GM23338 (cell line): ENCODE data around the gene LSM14A. TPM values are rescaled to one million over a fixed set of nuclear protein-coding genes. Genes with fewer than 3 reads are reported as not detected.
A peak's percentile ranks its signal among the peaks of the same experiment; 100 is the strongest.

Experiments
- ATAC-seq: fragments of 200-7000 bp; cut with Tn5 transposase; 3 replicates; pipeline ENCODE4 v1.9.1; 2020
- DNase-seq: peaks from one replicate; pipeline ENCODE4 v3.0.0-alpha.2; 2015; ENCODE audit warnings: low spot score
- H2AFZ ChIP-seq: fragments of 200-600 bp; sonication (generic); 2 replicates; pipeline ENCODE4 v1.8.0; 2016; ENCODE audit warnings: antibody characterized with exemption, mild to moderate bottlenecking, moderate library complexity
- H3F3A ChIP-seq: fragments of 200-600 bp; sonication (generic); replicated peaks from 2 replicates; pipeline ENCODE4 v1.8.0; 2017; ENCODE audit warnings: antibody characterized with exemption, mixed run types, low read depth
- H3K27ac ChIP-seq: fragments of 200-600 bp; sonication (generic); 2 replicates; pipeline ENCODE4 v1.6.1; 2016; ENCODE audit warnings: low read depth
- H3K27me3 ChIP-seq: fragments of 200-600 bp; sonication (generic); 2 replicates; pipeline ENCODE4 v1.8.0; 2016; ENCODE audit warnings: mild to moderate bottlenecking, mixed run types, moderate library complexity; ENCODE audit not compliant: insufficient read depth
- H3K36me3 ChIP-seq: fragments of 200-600 bp; sonication (generic); 2 replicates; pipeline ENCODE4 v1.8.0; 2016; ENCODE audit warnings: mild to moderate bottlenecking; ENCODE audit not compliant: insufficient read depth
- H3K4me1 ChIP-seq: fragments of 200-600 bp; sonication (generic); 2 replicates; pipeline ENCODE4 v1.8.0; 2016; ENCODE audit warnings: mild to moderate bottlenecking, moderate library complexity; ENCODE audit not compliant: insufficient read depth
- H3K4me2 ChIP-seq: fragments of 200-600 bp; sonication (generic); 2 replicates; pipeline ENCODE4 v1.7.1; 2017; ENCODE audit warnings: mixed run types
- H3K4me3 ChIP-seq: fragments of 200-600 bp; sonication (generic); 2 replicates; pipeline ENCODE4 v1.6.1; 2016; ENCODE audit warnings: mixed run types
- H3K79me2 ChIP-seq: fragments of 200-600 bp; sonication (generic); replicated peaks from 2 replicates; pipeline ENCODE4 v1.8.0; 2017; ENCODE audit warnings: mild to moderate bottlenecking; ENCODE audit not compliant: insufficient read depth
- H3K9me2 ChIP-seq: fragments of 200-600 bp; sonication (generic); 2 replicates; pipeline ENCODE4 v1.8.0; 2017; ENCODE audit not compliant: insufficient read depth
- H4K20me1 ChIP-seq: fragments of 200-600 bp; sonication (generic); replicated peaks from 2 replicates; pipeline ENCODE4 v1.8.0; 2017; ENCODE audit warnings: mild to moderate bottlenecking; ENCODE audit not compliant: insufficient read depth
- H3K27ac Mint-ChIP-seq: 2 replicates; pipeline ENCODE4 v1.8.0; 2020; ENCODE audit warnings: inconsistent platforms, mild to moderate bottlenecking, moderate library complexity, mixed read lengths
- H3K27me3 Mint-ChIP-seq: 3 replicates; pipeline ENCODE4 v1.8.0; 2022; ENCODE audit warnings: low read depth, mild to moderate bottlenecking, moderate library complexity, mixed read lengths, inconsistent platforms; ENCODE audit not compliant: insufficient read depth, poor library complexity
- H3K36me3 Mint-ChIP-seq: 3 replicates; pipeline ENCODE4 v1.8.0; 2021; ENCODE audit warnings: low read depth, mild to moderate bottlenecking, inconsistent platforms, moderate library complexity, mixed read lengths
- H3K4me1 Mint-ChIP-seq: 3 replicates; pipeline ENCODE4 v1.8.0; 2020; ENCODE audit warnings: mild to moderate bottlenecking, inconsistent platforms, mixed read lengths
- H3K4me3 Mint-ChIP-seq: 3 replicates; pipeline ENCODE4 v1.8.0; 2021; ENCODE audit warnings: moderate library complexity, mild to moderate bottlenecking, inconsistent platforms, mixed read lengths
- H3K9me3 Mint-ChIP-seq: 3 replicates; pipeline ENCODE4 v1.8.0; 2020; ENCODE audit warnings: moderate library complexity, mild to moderate bottlenecking, inconsistent platforms, mixed read lengths
- CREB1 ChIP-seq: fragments of 250-450 bp; sonication (Bioruptor Pico); IDR thresholded peaks from 2 replicates; pipeline ENCODE4 v1.5.0; 2020; ENCODE audit warnings: low read depth, mild to moderate bottlenecking, moderate library complexity
- EZH2 ChIP-seq: fragments of 200-600 bp; sonication (generic); IDR thresholded peaks from one replicate; pipeline ENCODE4 v1.8.0; 2017; ENCODE audit warnings: antibody characterized with exemption, mild to moderate bottlenecking, low read depth; ENCODE audit not compliant: unreplicated experiment
- EZH2phosphoT487 ChIP-seq: fragments of 200-600 bp; sonication (generic); IDR thresholded peaks from one replicate; pipeline ENCODE4 v1.8.1; 2018; ENCODE audit warnings: antibody characterized with exemption; ENCODE audit not compliant: unreplicated experiment
- JUNB ChIP-seq: IDR thresholded peaks from one replicate; pipeline ENCODE4 v1.6.1; 2016; ENCODE audit warnings: antibody characterized with exemption; ENCODE audit not compliant: unreplicated experiment
- NANOG ChIP-seq: IDR thresholded peaks from 2 replicates; pipeline ENCODE4 v1.6.1; 2016; ENCODE audit warnings: antibody characterized with exemption, borderline replicate concordance
- POLR2AphosphoS5 ChIP-seq: IDR thresholded peaks from 2 replicates; pipeline ENCODE4 v1.6.1; 2016; ENCODE audit warnings: antibody characterized with exemption, low read depth
- STAT1 ChIP-seq: IDR thresholded peaks from one replicate; pipeline ENCODE4 v1.6.1; 2016; ENCODE audit warnings: antibody characterized with exemption; ENCODE audit not compliant: unreplicated experiment
- ZNF114 ChIP-seq: fragments of 250-450 bp; sonication (Bioruptor Pico); IDR thresholded peaks from 2 replicates; pipeline ENCODE4 v1.5.0; 2020; ENCODE audit warnings: mild to moderate bottlenecking, moderate library complexity
- ZNF331 ChIP-seq: fragments of 250-450 bp; sonication (Bioruptor Pico); IDR thresholded peaks from 2 replicates; pipeline ENCODE4 v1.5.0; 2020; ENCODE audit warnings: low read depth, mild to moderate bottlenecking, moderate library complexity
- polyA plus RNA-seq: library from polyadenylated mRNA; unstranded; fragments of >200 nt; fragmentation: Nextera tagmentation; extraction: Ambion mirVana; gene quantifications from 2 replicates; pipeline ENCODE4 v1.2.1, GENCODE V29; 2016
- total RNA-seq: library from RNA; depleted of rRNA; stranded (reverse); fragments of >200 nt; shearing (Covaris generic); gene quantifications from 2 replicates; pipeline ENCODE4 v1.2.3, GENCODE V29; 2014
- TF ChIP-seq, protein P1 (sequence below), 2 experiments: fragments of 200-600 bp in 1 of 2; sonication (generic) in 1 of 2; conservative IDR thresholded peaks; 2 replicates each; pipeline versions ENCODE4 v1.5.1 to v1.6.1; 2016 to 2017; ENCODE audit warnings: antibody characterized with exemption in 2 of 2, low read depth in 2 of 2, mild to moderate bottlenecking in 2 of 2, moderate library complexity in 1 of 2
- TF ChIP-seq, protein P2 (sequence below): IDR thresholded peaks from 2 replicates; pipeline ENCODE4 v1.6.1; 2016; ENCODE audit warnings: antibody characterized with exemption
- TF ChIP-seq, protein P3 (sequence below): fragments of 250-450 bp; sonication (Bioruptor Pico); IDR thresholded peaks from 2 replicates; pipeline ENCODE4 v1.5.0; 2020; ENCODE audit warnings: mild to moderate bottlenecking, moderate library complexity
- TF ChIP-seq, protein P4 (sequence below): IDR thresholded peaks from one replicate; pipeline ENCODE4 v1.6.1; 2018; ENCODE audit warnings: antibody characterized with exemption; ENCODE audit not compliant: unreplicated experiment

Gene LSM14A
- total and polyA plus RNA-seq, 2 experiments from 2014 or later: 109 to 166 TPM

DNA sequence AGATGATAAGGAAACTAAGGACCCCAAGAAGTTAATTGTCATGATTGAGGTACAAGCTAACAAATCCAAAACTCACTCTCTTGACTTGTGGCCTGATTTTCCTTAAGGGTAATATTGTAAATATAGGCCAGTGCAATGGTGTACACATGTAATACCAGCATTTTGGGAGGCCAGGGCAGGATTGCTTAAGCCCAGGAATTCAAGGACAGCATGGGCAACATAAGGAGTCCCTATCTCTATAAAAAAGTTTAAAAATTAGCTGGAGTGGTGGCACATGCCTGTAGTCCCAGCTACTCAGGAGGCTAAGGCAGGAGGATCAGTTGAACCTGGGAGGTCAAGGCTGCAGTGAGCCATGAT is 53.3 kb downstream of the LSM14A start:
- Histone ChIP-seq H2AFZ (no peak overlapping the region), H3K27me3 (no peaks in the 10 kb centered on the region), H3K79me2 (no peaks in the 10 kb centered on the region; the same call in none of the 2 replicates), H3K4me3 (no peak overlapping the region), H4K20me1 (no peaks in the 10 kb centered on the region; the same call in 1 of the 2 replicates), H3K4me1 (peaks cover 12% of the 10 kb centered on the region), H3K4me2 (no peak overlapping the region), H3K36me3 (peaks cover 44% of the 10 kb centered on the region), H3K27ac (peak overlapping the region; percentile 78), H3F3A (peaks cover 14% of the 10 kb centered on the region), H3K9me2 (no peaks in the 10 kb centered on the region)
- peak overlapping the region; percentile 95 for H3K27ac Mint-ChIP-seq
- DNase-seq (no peak), ATAC-seq (no peak)
- H3K4me1 Mint-ChIP-seq: peaks cover 31% of the 10 kb centered on the region
- peaks cover 85% of the 10 kb centered on the region for H3K36me3 Mint-ChIP-seq
- TF ChIP-seq STAT1 (no peak), POLR2AphosphoS5 (no peak), CREB1 (CRISPR knock-in tag) (no peak), ZNF331 (CRISPR knock-in tag) (no peak), JUNB (no peak), EZH2phosphoT487 (no peak), ZNF114 (no peak), EZH2 (no peak), NANOG (no peak)
- TF ChIP-seq, protein P1, sequence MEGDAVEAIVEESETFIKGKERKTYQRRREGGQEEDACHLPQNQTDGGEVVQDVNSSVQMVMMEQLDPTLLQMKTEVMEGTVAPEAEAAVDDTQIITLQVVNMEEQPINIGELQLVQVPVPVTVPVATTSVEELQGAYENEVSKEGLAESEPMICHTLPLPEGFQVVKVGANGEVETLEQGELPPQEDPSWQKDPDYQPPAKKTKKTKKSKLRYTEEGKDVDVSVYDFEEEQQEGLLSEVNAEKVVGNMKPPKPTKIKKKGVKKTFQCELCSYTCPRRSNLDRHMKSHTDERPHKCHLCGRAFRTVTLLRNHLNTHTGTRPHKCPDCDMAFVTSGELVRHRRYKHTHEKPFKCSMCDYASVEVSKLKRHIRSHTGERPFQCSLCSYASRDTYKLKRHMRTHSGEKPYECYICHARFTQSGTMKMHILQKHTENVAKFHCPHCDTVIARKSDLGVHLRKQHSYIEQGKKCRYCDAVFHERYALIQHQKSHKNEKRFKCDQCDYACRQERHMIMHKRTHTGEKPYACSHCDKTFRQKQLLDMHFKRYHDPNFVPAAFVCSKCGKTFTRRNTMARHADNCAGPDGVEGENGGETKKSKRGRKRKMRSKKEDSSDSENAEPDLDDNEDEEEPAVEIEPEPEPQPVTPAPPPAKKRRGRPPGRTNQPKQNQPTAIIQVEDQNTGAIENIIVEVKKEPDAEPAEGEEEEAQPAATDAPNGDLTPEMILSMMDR (conservative IDR thresholded peaks at IDR 0.05; ENCODE audit: low read depth in 2 of 2): no peak
- TF ChIP-seq, protein P2, sequence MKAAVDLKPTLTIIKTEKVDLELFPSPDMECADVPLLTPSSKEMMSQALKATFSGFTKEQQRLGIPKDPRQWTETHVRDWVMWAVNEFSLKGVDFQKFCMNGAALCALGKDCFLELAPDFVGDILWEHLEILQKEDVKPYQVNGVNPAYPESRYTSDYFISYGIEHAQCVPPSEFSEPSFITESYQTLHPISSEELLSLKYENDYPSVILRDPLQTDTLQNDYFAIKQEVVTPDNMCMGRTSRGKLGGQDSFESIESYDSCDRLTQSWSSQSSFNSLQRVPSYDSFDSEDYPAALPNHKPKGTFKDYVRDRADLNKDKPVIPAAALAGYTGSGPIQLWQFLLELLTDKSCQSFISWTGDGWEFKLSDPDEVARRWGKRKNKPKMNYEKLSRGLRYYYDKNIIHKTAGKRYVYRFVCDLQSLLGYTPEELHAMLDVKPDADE: no peak
- TF ChIP-seq, protein P3, sequence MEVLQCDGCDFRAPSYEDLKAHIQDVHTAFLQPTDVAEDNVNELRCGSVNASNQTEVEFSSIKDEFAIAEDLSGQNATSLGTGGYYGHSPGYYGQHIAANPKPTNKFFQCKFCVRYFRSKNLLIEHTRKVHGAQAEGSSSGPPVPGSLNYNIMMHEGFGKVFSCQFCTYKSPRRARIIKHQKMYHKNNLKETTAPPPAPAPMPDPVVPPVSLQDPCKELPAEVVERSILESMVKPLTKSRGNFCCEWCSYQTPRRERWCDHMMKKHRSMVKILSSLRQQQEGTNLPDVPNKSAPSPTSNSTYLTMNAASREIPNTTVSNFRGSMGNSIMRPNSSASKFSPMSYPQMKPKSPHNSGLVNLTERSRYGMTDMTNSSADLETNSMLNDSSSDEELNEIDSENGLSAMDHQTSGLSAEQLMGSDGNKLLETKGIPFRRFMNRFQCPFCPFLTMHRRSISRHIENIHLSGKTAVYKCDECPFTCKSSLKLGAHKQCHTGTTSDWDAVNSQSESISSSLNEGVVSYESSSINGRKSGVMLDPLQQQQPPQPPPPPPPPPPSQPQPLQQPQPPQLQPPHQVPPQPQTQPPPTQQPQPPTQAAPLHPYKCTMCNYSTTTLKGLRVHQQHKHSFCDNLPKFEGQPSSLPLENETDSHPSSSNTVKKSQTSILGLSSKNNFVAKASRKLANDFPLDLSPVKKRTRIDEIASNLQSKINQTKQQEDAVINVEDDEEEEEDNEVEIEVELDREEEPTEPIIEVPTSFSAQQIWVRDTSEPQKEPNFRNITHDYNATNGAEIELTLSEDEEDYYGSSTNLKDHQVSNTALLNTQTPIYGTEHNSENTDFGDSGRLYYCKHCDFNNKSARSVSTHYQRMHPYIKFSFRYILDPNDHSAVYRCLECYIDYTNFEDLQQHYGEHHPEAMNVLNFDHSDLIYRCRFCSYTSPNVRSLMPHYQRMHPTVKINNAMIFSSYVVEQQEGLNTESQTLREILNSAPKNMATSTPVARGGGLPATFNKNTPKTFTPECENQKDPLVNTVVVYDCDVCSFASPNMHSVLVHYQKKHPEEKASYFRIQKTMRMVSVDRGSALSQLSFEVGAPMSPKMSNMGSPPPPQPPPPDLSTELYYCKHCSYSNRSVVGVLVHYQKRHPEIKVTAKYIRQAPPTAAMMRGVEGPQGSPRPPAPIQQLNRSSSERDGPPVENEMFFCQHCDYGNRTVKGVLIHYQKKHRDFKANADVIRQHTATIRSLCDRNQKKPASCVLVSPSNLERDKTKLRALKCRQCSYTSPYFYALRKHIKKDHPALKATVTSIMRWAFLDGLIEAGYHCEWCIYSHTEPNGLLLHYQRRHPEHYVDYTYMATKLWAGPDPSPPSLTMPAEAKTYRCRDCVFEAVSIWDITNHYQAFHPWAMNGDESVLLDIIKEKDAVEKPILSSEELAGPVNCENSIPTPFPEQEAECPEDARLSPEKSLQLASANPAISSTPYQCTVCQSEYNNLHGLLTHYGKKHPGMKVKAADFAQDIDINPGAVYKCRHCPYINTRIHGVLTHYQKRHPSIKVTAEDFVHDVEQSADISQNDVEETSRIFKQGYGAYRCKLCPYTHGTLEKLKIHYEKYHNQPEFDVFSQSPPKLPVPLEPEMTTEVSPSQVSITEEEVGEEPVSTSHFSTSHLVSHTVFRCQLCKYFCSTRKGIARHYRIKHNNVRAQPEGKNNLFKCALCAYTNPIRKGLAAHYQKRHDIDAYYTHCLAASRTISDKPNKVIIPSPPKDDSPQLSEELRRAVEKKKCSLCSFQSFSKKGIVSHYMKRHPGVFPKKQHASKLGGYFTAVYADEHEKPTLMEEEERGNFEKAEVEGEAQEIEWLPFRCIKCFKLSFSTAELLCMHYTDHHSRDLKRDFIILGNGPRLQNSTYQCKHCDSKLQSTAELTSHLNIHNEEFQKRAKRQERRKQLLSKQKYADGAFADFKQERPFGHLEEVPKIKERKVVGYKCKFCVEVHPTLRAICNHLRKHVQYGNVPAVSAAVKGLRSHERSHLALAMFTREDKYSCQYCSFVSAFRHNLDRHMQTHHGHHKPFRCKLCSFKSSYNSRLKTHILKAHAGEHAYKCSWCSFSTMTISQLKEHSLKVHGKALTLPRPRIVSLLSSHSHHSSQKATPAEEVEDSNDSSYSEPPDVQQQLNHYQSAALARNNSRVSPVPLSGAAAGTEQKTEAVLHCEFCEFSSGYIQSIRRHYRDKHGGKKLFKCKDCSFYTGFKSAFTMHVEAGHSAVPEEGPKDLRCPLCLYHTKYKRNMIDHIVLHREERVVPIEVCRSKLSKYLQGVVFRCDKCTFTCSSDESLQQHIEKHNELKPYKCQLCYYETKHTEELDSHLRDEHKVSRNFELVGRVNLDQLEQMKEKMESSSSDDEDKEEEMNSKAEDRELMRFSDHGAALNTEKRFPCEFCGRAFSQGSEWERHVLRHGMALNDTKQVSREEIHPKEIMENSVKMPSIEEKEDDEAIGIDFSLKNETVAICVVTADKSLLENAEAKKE (CRISPR knock-in tag): no peak
- TF ChIP-seq, protein P4, sequence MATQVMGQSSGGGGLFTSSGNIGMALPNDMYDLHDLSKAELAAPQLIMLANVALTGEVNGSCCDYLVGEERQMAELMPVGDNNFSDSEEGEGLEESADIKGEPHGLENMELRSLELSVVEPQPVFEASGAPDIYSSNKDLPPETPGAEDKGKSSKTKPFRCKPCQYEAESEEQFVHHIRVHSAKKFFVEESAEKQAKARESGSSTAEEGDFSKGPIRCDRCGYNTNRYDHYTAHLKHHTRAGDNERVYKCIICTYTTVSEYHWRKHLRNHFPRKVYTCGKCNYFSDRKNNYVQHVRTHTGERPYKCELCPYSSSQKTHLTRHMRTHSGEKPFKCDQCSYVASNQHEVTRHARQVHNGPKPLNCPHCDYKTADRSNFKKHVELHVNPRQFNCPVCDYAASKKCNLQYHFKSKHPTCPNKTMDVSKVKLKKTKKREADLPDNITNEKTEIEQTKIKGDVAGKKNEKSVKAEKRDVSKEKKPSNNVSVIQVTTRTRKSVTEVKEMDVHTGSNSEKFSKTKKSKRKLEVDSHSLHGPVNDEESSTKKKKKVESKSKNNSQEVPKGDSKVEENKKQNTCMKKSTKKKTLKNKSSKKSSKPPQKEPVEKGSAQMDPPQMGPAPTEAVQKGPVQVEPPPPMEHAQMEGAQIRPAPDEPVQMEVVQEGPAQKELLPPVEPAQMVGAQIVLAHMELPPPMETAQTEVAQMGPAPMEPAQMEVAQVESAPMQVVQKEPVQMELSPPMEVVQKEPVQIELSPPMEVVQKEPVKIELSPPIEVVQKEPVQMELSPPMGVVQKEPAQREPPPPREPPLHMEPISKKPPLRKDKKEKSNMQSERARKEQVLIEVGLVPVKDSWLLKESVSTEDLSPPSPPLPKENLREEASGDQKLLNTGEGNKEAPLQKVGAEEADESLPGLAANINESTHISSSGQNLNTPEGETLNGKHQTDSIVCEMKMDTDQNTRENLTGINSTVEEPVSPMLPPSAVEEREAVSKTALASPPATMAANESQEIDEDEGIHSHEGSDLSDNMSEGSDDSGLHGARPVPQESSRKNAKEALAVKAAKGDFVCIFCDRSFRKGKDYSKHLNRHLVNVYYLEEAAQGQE: no peak
- H3K9me3 Mint-ChIP-seq: no peaks in the 10 kb centered on the region
- no peak overlapping the region for H3K4me3 Mint-ChIP-seq
- H3K27me3 Mint-ChIP-seq: no peaks in the 10 kb centered on the region
